Esophagus (tissue), 2 donors: ENCODE results near the gene CHL1. TPM values are rescaled to one million over a fixed set of nuclear protein-coding genes. Genes with fewer than 3 reads are reported as not detected.
"Not testable (repeated sequence)": the region's sequence is repeated elsewhere in the genome, so short reads cannot be mapped to it uniquely, and the experiment has no call there.

ENCODE experiments used
- H3K27ac ChIP-seq, 2 donors: one replicate each; pipeline ENCODE4 v1.5.1; 2013; ENCODE audit warnings: low read depth in 2 of 2, mild to moderate bottlenecking in 2 of 2, inconsistent platforms in 1 of 2, low read length in 1 of 2, moderate library complexity in 1 of 2
- H3K27me3 ChIP-seq, 2 donors: one replicate each; pipeline ENCODE4 v1.6.1; 2013; ENCODE audit warnings: low read length in 2 of 2, control low read depth in 1 of 2, mild to moderate bottlenecking in 1 of 2; ENCODE audit not compliant: insufficient read depth in 2 of 2, control insufficient read depth in 1 of 2
- H3K36me3 ChIP-seq, 2 donors: one replicate each; pipeline ENCODE4 v1.6.1; 2013; ENCODE audit warnings: low read length in 1 of 2; ENCODE audit not compliant: control insufficient read depth in 2 of 2, insufficient read depth in 2 of 2
- H3K4me1 ChIP-seq, 2 donors: one replicate each; pipeline ENCODE4 v1.6.1; 2013; ENCODE audit warnings: low read length in 1 of 2; ENCODE audit not compliant: control insufficient read depth in 2 of 2, insufficient read depth in 2 of 2
- H3K4me3 ChIP-seq, 2 donors: one replicate each; pipeline ENCODE4 v1.5.1; 2013; ENCODE audit warnings: low read length in 2 of 2, mild to moderate bottlenecking in 2 of 2, low read depth in 1 of 2, moderate library complexity in 1 of 2
- H3K9me3 ChIP-seq, 2 donors: one replicate each; pipeline ENCODE4 v1.6.1; 2013; ENCODE audit warnings: mild to moderate bottlenecking in 2 of 2, low read depth in 1 of 2, low read length in 1 of 2, moderate library complexity in 1 of 2; ENCODE audit not compliant: control insufficient read depth in 2 of 2, insufficient read depth in 1 of 2
- WGBS, 2 donors: extraction: QIAGEN DNeasy Blood & Tissue Kit; methylation state at CpG; one replicate each; pipeline ENCODE4 v1.1.7; 2013; 5-methylcytosine and 5-hydroxymethylcytosine counted together
- polyA plus RNA-seq, 2 donors: library from polyadenylated mRNA; stranded (reverse); fragments of 200-250 nt; gene quantifications; one replicate each; pipeline ENCODE4 v1.2.3, GENCODE V29; 2013
- donor health status: healthy with polysubstance abuse.
- donor health status: Bipolar disorder and iron deficiency.

CHL1 gene
- polyA plus RNA-seq, 2 donors = 2.3 to 3.4 TPM

GRCh38 chr3:362681-363338 is 166.2 kb downstream of the CHL1 start:
- no peaks in the 10 kb centered on the region for H3K36me3 ChIP-seq
- no peaks in the 10 kb centered on the region for H3K9me3 ChIP-seq
- no peaks in the 10 kb centered on the region for H3K4me1 ChIP-seq
- H3K27ac ChIP-seq = no peak overlapping the region
- WGBS, 2 donors = 87 to 88% methylated on average over 6 of the region's 6 CpGs
- no peaks in the 10 kb centered on the region for H3K27me3 ChIP-seq
- no peak overlapping the region for H3K4me3 ChIP-seq

GRCh38 chr3:364287-364686 is 167.7 kb downstream of the CHL1 start:
- Histone ChIP-seq H3K27ac (no peak overlapping the region), H3K36me3 (no peaks in the 10 kb centered on the region), H3K9me3 (no peaks in the 10 kb centered on the region), H3K27me3 (no peaks in the 10 kb centered on the region), H3K4me3 (no peak overlapping the region), H3K4me1 (no peaks in the 10 kb centered on the region)
- 76 to 89% methylated on average over 4 of the region's 4 CpGs for WGBS, 2 donors

- no peak overlapping the region for H3K27ac ChIP-seq
- H3K4me3 ChIP-seq = no peak overlapping the region
- no peaks in the 10 kb centered on the region for H3K4me1 ChIP-seq
- H3K27me3 ChIP-seq = no peaks in the 10 kb centered on the region
- 53 to 74% methylated on average over 1 of the region's 1 CpG for WGBS, 2 donors
- H3K9me3 ChIP-seq = no peaks in the 10 kb centered on the region
- H3K36me3 ChIP-seq = no peaks in the 10 kb centered on the region
These were observed 168.7 kb downstream of the CHL1 start for GRCh38 chr3:365268-365667.

GRCh38 chr3:366253-366652 is 169.7 kb downstream of the CHL1 start:
- 77 to 83% methylated on average over 7 of the region's 7 CpGs for WGBS, 2 donors
- H3K9me3 ChIP-seq, H3K4me3 ChIP-seq, H3K27me3 ChIP-seq, H3K36me3 ChIP-seq, H3K27ac ChIP-seq, H3K4me1 ChIP-seq: not testable (repeated sequence)

- Histone ChIP-seq H3K4me3 (no peak overlapping the region), H3K27me3 (no peaks in the 10 kb centered on the region), H3K9me3 (no peaks in the 10 kb centered on the region), H3K36me3 (no peaks in the 10 kb centered on the region), H3K4me1 (no peaks in the 10 kb centered on the region), H3K27ac (no peak overlapping the region)
- 65 to 70% methylated on average over 6 of the region's 6 CpGs for WGBS, 2 donors
These were observed 176.7 kb downstream of the CHL1 start for GRCh38 chr3:373193-373779.

GRCh38 chr3:374459-374858 is 177.9 kb downstream of the CHL1 start:
- H3K36me3 ChIP-seq = no peaks in the 10 kb centered on the region
- no peaks in the 10 kb centered on the region for H3K9me3 ChIP-seq
- no peak overlapping the region for H3K4me3 ChIP-seq
- 67 to 82% methylated on average over 1 of the region's 1 CpG for WGBS, 2 donors
- H3K27ac ChIP-seq = no peak overlapping the region
- H3K4me1 ChIP-seq = no peaks in the 10 kb centered on the region
- no peaks in the 10 kb centered on the region for H3K27me3 ChIP-seq

- Histone ChIP-seq H3K27ac (no peak overlapping the region), H3K9me3 (no peaks in the 10 kb centered on the region), H3K4me3 (no peak overlapping the region), H3K27me3 (no peaks in the 10 kb centered on the region), H3K36me3 (no peaks in the 10 kb centered on the region), H3K4me1 (no peaks in the 10 kb centered on the region)
- 14 to 22% methylated on average over 3 of the region's 3 CpGs for WGBS, 2 donors
These were observed 180.6 kb downstream of the CHL1 start for GRCh38 chr3:377158-377561.

- Histone ChIP-seq H3K27me3 (no peaks in the 10 kb centered on the region), H3K27ac (no peak overlapping the region)
These were observed 184.2 kb downstream of the CHL1 start for GRCh38 chr3:380801-381200.

GRCh38 chr3:385151-385550 is 188.6 kb downstream of the CHL1 start:
- Histone ChIP-seq H3K9me3 (no peaks in the 10 kb centered on the region), H3K27me3 (no peaks in the 10 kb centered on the region), H3K4me3 (no peak overlapping the region), H3K4me1 (no peaks in the 10 kb centered on the region), H3K27ac (no peak overlapping the region), H3K36me3 (no peaks in the 10 kb centered on the region)

More at GRCh38 chr3:380801-381200, 184.2 kb downstream of the CHL1 start:
- Histone ChIP-seq H3K9me3 (no peaks in the 10 kb centered on the region), H3K36me3 (no peaks in the 10 kb centered on the region), H3K4me3 (no peak overlapping the region), H3K4me1 (no peaks in the 10 kb centered on the region)

GRCh38 chr3:394775-395174 is 198.2 kb downstream of the CHL1 start:
- Histone ChIP-seq H3K36me3 (no peaks in the 10 kb centered on the region), H3K4me3 (no peak overlapping the region), H3K9me3 (no peaks in the 10 kb centered on the region), H3K27ac (no peak overlapping the region), H3K27me3 (no peaks in the 10 kb centered on the region), H3K4me1 (no peaks in the 10 kb centered on the region)
- 63 to 67% methylated on average over 4 of the region's 4 CpGs for WGBS, 2 donors
